AG04450 (cell line): ENCODE data around the gene ERBB2. TPM values are rescaled to one million over a fixed set of nuclear protein-coding genes. Genes with fewer than 3 reads are reported as not detected.

Source experiments
- CTCF ChIA-PET: fragments of 300-600, 350-600 bp; formaldehyde crosslinking; extraction: SDS; loops from one replicate; lab custom pipeline; 2022; ENCODE audit warnings: antibody characterized with exemption, inconsistent platforms; lab: Charles Lee
- POLR2A ChIA-PET: fragments of 350-600 bp; formaldehyde crosslinking; extraction: SDS; loops from one replicate; lab custom pipeline; 2021; ENCODE audit warnings: antibody characterized with exemption, inconsistent platforms; lab: Yijun Ruan, JAX
- DNase-seq: peaks from one replicate; pipeline ENCODE4 v3.0.0-alpha.2; 2011; ENCODE audit warnings: low read depth, low spot score
- H3K27ac ChIP-seq: one replicate; pipeline ENCODE4 v1.5.1; 2012; ENCODE audit warnings: low read depth, low read length, control low read depth
- H3K27me3 ChIP-seq: one replicate; pipeline ENCODE4 v1.6.0; 2012; ENCODE audit warnings: low read length; ENCODE audit not compliant: control insufficient read depth, insufficient read depth
- H3K4me3 ChIP-seq: 2 replicates; pipeline ENCODE4 v1.5.1; 2011; ENCODE audit warnings: mild to moderate bottlenecking, low read depth, low read length, control low read depth
- H3K9me3 ChIP-seq: 2 replicates; pipeline ENCODE4 v1.5.1; 2012; ENCODE audit warnings: low read length; ENCODE audit not compliant: control insufficient read depth, insufficient read depth
- CTCF ChIP-seq: IDR thresholded peaks from 2 replicates; pipeline ENCODE4 v1.5.1; 2011; ENCODE audit warnings: low read depth, low read length, control low read depth, inconsistent platforms
- polyA plus RNA-seq: library from polyadenylated mRNA; depleted of rRNA; stranded (reverse); fragments of >200 nt; gene quantifications from 2 replicates; pipeline ENCODE4 v1.2.3, GENCODE V29; 2011

Gene ERBB2
- polyA plus RNA-seq, 1 experiment: 21.2 TPM

GRCh38 chr17:39677542-39678339 is 22.1 kb upstream of the ERBB2 start:
- H3K9me3 ChIP-seq: no peaks in the 10 kb centered on the region
- no peak overlapping the region for H3K4me3 ChIP-seq
- H3K27me3 ChIP-seq: no peaks in the 10 kb centered on the region
- TF ChIP-seq CTCF: no peak
- ChIA-PET POLR2A (interaction anchor here (0.7 kb wide), 1 partner anchor 22 kb away, joined by 3 read pairs; the partner anchor contains the start of gene ERBB2), CTCF (interaction anchor here (0.7 to 2.4 kb wide), 5 partner anchors 9 to 56 kb away, joined by 3 to 9 read pairs (median 6); no protein-coding TSS in a partner anchor)
- H3K27ac ChIP-seq: no peak overlapping the region
- DNase-seq: no peak

- no peak overlapping the region for H3K27ac ChIP-seq
- CTCF ChIA-PET: interaction anchor here (0.9 to 2.4 kb wide), 6 partner anchors 9 to 57 kb away, joined by 3 to 9 read pairs (median 5); partner anchors contain the start of gene PGAP3
Measured at GRCh38 chr17:39678340-39679116, 21.3 kb upstream of the ERBB2 start.

GRCh38 chr17:39679521-39680192 is 20.2 kb upstream of the ERBB2 start:
- no peaks in the 10 kb centered on the region for H3K9me3 ChIP-seq
- no peak overlapping the region for H3K4me3 ChIP-seq
- TF ChIP-seq CTCF: no peak
- H3K27me3 ChIP-seq: no peaks in the 10 kb centered on the region
- H3K27ac ChIP-seq: no peak overlapping the region
- no peak for DNase-seq
- CTCF ChIA-PET: interaction anchor here (0.9 to 1.4 kb wide), 4 partner anchors 8 to 58 kb away, joined by 3 to 4 read pairs (median 4); partner anchors contain the start of gene PGAP3
- POLR2A ChIA-PET: no interaction called here

More at GRCh38 chr17:39678340-39679116, 21.3 kb upstream of the ERBB2 start:
- Histone ChIP-seq H3K27me3 (no peaks in the 10 kb centered on the region), H3K4me3 (no peak overlapping the region), H3K9me3 (no peaks in the 10 kb centered on the region)
- POLR2A ChIA-PET: no interaction called here
- no peak for DNase-seq
- no peak for TF ChIP-seq CTCF

- ChIA-PET POLR2A (no interaction called here), CTCF (no interaction called here)
- no peaks in the 10 kb centered on the region for H3K27me3 ChIP-seq
- H3K4me3 ChIP-seq: no peak overlapping the region
- H3K9me3 ChIP-seq: no peaks in the 10 kb centered on the region
- H3K27ac ChIP-seq: no peak overlapping the region
- no peak for TF ChIP-seq CTCF
- no peak for DNase-seq
Measured at GRCh38 chr17:39683295-39683939, 16.4 kb upstream of the ERBB2 start.
